Omental fat pad (tissue), 4 donors: ENCODE results near the gene LTB. TPM values are rescaled to one million over a fixed set of nuclear protein-coding genes. Genes with fewer than 3 reads are reported as not detected.

Source experiments
- ATAC-seq: fragments of 150-250 bp; one replicate; pipeline ENCODE4 v1.9.1; 2016; ENCODE audit warnings: mild to moderate bottlenecking, moderate library complexity; ENCODE audit not compliant: low FRiP score
- DNase-seq: peaks from one replicate; pipeline ENCODE4 v3.0.0-alpha.2; 2019; ENCODE audit warnings: low spot score
- total RNA-seq, 4 donors: library from RNA; depleted of rRNA; stranded (reverse); fragments of >200 nt; gene quantifications; one replicate each; pipeline ENCODE4 v1.1.0, GENCODE V29; 2016
- TF ChIP-seq, protein P1 (sequence below), 3 donors: fragments of 450-650 bp; IDR thresholded peaks; one replicate each; pipeline ENCODE4 v1.5.1; 2016 to 2017; ENCODE audit warnings: antibody characterized with exemption in 3 of 3, mild to moderate bottlenecking in 3 of 3, moderate library complexity in 2 of 3

The LTB gene
- total RNA-seq, 4 donors from 2014 or later = 0.72 to 5.5 (median 1.9) TPM

DNA sequence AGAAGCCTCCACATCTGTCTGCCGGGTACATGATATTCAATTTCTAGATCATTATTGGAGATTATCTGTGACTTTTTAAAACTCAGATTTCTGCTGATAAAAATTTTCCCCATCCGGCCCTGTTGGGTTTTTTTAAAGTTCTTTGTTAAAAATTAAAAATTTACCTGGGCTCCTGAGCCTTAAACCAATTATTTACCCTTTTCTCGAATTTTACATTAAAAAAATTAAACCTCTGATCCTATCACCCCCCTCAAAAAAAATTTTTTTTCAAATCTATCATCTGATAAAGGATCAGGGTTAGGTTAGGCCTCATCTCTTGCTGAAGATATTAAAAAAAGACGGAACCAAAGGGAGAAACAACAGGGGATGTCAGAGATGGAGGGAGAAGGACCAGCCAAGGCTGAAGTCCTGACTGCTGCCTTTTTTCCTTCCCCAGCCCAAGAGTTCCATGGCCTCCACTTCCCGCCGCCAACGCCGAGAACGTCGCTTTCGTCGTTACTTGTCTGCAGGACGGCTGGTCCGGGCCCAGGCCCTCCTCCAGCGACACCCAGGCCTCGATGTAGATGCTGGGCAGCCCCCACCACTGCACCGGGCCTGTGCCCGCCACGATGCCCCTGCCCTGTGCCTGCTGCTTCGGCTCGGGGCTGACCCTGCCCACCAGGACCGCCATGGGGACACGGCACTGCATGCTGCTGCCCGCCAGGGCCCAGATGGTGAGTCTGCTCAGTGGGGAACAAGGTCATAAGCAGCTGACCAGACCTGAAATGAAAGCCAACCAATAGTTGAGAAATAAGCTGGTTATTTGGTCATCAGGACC is 34.3 kb downstream of the LTB start:
- TF ChIP-seq, protein P1, sequence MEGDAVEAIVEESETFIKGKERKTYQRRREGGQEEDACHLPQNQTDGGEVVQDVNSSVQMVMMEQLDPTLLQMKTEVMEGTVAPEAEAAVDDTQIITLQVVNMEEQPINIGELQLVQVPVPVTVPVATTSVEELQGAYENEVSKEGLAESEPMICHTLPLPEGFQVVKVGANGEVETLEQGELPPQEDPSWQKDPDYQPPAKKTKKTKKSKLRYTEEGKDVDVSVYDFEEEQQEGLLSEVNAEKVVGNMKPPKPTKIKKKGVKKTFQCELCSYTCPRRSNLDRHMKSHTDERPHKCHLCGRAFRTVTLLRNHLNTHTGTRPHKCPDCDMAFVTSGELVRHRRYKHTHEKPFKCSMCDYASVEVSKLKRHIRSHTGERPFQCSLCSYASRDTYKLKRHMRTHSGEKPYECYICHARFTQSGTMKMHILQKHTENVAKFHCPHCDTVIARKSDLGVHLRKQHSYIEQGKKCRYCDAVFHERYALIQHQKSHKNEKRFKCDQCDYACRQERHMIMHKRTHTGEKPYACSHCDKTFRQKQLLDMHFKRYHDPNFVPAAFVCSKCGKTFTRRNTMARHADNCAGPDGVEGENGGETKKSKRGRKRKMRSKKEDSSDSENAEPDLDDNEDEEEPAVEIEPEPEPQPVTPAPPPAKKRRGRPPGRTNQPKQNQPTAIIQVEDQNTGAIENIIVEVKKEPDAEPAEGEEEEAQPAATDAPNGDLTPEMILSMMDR (IDR thresholded peaks at IDR 0.05) = no peak
- no peak for DNase-seq
- ATAC-seq = no peak

GRCh38 chr6:31546958-31547726 is 35.1 kb downstream of the LTB start, which contains the start of gene NFKBIL1:
TSS of gene NFKBIL1 (plus strand) at chr6:31547608. CDS start at chr6:31547695, 87 bp downstream.
- ATAC-seq = peak; percentile 89
- peak; percentile 75 for DNase-seq
- TF ChIP-seq, protein P1 (IDR thresholded peaks at IDR 0.05) = no peak

DNA sequence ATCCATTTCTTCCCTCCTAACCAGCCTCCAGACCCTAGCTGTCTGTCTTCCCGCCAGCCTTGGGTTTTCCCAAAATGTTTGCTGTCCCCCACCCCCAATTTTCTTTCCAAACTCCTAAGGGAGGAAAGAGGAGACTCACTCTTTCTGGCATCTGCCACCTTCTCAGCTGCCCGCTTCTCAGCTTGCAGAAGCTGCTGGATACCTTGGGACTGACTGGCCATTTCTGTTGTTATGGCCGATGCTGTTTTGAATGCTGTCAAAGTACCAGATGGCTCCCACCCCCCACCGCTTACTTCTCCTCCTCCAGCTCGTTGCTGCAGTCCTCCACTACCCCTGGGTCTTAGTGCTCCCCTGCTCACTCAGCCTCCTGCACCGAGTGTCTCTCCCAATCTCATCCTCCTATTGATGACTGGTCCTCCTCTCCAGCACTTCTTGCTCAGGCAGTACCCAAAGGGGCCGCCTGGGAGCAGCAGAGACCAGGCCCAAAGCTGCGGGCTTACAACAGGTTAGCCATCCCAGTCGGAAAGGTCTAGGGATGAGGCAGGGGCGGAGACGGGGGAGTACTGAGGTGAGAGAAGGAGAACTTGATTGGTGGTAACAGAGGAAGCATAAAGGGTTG is 35.8 kb downstream of the LTB start, which contains the start of gene ATP6V1G2:
Gene ATP6V1G2, minus strand, starts transcription at position 270 of the 619 bp plus-strand sequence. Its CDS starts 49 bp downstream, at position 221.
- DNase-seq (peak; percentile 88), ATAC-seq (peak; percentile 82)
- TF ChIP-seq, protein P1 (IDR thresholded peaks at IDR 0.05) = peak in 2 of 3 donors; percentile 73 to 92

DNA sequence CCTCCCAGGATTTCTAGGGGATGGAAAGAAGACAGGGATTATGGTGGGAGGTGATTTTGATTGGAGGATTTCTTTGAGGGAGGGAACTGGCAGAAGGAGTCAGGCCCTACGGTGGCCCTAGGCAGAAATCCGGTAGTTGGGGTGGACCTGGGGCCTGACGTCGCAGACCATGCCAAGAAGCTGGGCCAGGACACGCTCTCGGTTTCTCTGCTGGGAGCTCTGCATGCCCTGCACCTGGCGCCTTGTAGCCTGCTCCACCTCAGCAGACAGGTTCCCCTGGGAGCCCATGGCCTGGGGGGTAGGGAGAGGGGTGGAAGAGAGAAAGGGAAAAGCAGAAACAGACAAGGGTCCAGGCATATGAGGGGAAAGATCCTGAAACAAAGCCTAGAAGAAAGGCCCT is 36.9 kb downstream of the LTB start:
- TF ChIP-seq, protein P1 (IDR thresholded peaks at IDR 0.05) = no peak
- DNase-seq = no peak
- ATAC-seq = no peak

DNA sequence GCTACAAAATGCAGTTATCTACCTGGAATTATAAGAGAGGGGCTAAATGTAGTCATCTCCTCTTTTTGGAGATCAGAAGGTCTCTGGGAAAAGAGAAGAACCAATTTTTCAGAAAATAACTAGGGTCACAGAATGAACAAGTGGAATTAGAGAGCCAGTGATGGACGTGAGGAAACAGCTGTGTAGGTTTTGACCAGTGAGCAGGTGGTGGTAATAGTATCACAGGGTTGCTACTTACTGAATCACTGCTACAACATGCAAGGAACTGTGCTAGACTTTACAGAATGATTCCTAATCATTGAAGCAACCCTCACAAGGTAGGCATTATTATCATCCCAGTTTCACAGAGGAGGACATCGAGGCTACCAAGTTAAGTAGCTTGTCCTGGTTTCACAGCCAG is 37.5 kb downstream of the LTB start:
- no peak for ATAC-seq
- TF ChIP-seq, protein P1 (IDR thresholded peaks at IDR 0.05) = no peak
- no peak for DNase-seq

DNA sequence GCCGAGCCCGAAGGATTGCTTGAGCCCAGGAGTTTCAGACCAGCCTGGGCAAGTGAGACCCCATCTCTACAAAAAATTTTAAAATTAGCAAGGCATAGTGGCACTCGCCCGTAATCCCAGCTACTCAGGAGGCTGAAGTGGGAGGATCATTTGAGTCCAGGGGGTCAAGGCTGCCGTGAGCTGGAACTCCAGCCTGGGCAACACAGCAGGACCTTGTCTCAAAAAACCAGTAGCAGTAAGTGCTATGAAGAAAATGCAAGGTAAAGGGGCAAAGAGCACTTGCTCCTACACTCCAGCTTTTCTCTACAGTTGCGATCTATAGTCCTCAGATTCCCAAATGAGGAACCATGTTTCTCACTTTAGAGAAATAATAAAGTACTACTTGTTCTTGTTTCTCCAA is 38.6 kb downstream of the LTB start:
- DNase-seq (no peak), ATAC-seq (no peak)
- TF ChIP-seq, protein P1 (IDR thresholded peaks at IDR 0.05) = no peak
